ENCODE results near the gene VPS18. TPM values are rescaled to one million over a fixed set of nuclear protein-coding genes. Genes with fewer than 3 reads are reported as not detected.

The VPS18 gene
- total and polyA plus RNA-seq, 2 donors (not counting 3 experiments of a cell fraction or from before 2014, with no cell fraction given), result 29.3 to 32.8 TPM

DNA sequence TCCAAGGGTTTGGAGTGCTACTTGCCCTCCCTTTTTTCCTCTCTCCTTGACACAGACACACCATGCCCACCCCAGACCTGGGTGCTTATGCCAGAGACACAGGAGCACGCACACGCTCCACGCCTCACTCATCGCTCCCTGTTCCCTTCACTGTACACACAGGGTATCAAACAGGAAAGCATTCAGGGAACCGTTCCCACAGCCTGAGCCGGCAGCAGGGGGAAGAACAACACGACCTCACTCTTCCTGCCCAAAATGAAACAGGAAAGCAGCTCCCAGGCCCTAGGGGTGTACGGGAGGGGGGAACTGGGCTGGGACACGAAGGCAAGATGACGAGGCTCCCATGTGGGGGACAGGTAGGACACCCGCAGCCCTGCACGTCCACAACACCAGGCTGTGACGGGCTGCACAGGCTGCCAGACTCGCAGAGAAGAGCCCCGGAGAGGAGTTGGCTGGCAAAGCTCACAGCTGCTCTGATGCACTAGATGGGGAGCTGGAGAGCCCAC, 46.1 kb downstream of the VPS18 start:
- Histone ChIP-seq H3K27ac (ENCODE audit: insufficient read depth, low read depth, low read length) (peak overlapping the region; percentile 80), H3K36me3 (ENCODE audit: control insufficient read depth in 2 of 2, extremely low read depth in 1 of 2, insufficient read depth in 2 of 2, low read length in 2 of 2) (peaks cover 0 to 31% of the 10 kb centered on the region in 2 experiments), H3K9me3 (replicated peaks; ENCODE audit: control insufficient read depth, insufficient read depth, low read length) (no peaks in the 10 kb centered on the region), H3K4me3 (replicated peaks in 1 of 3; ENCODE audit: insufficient read depth in 1 of 3, low read depth in 1 of 3, low read length in 3 of 3) (peak overlapping the region in 1 of 3 experiments; percentile 0), H3K27me3 (ENCODE audit: control insufficient read depth in 2 of 2, insufficient read depth in 2 of 2, low read length in 2 of 2) (no peaks in the 10 kb centered on the region), H3K9me1 (replicated peaks; ENCODE audit: control insufficient read depth, extremely low read depth, insufficient read depth, low read length) (no peaks in the 10 kb centered on the region), H3K79me2 (ENCODE audit: control insufficient read depth, insufficient read depth, low read length) (no peaks in the 10 kb centered on the region), H3K4me1 (ENCODE audit: control insufficient read depth, extremely low read depth, insufficient read depth, low read length) (peaks cover 31% of the 10 kb centered on the region), H3K4me2 (ENCODE audit: insufficient read depth, low read length) (peak overlapping the region; percentile 53), H3K9ac (replicated peaks; ENCODE audit: extremely low read depth, insufficient read depth, low read length) (peak overlapping the region; percentile 81), H4K20me1 (replicated peaks; ENCODE audit: control insufficient read depth, extremely low read depth, insufficient read depth, low read length) (no peaks in the 10 kb centered on the region), H2AFZ (ENCODE audit: low read depth, low read length) (peak overlapping the region; percentile 22)
- TF ChIP-seq POLR2AphosphoS5 (IDR thresholded peaks at IDR 0.05; ENCODE audit: insufficient read depth, low read depth, low read length) (peak; percentile 14), FOS (IDR thresholded peaks at IDR 0.05; ENCODE audit: borderline replicate concordance, insufficient read depth, low read length) (no peak), MYC (IDR thresholded peaks at IDR 0.05; ENCODE audit: low read depth, low read length) (no peak), CTCF (IDR thresholded peaks at IDR 0.05; ENCODE audit: extremely low read depth in 1 of 2, insufficient read depth in 1 of 2, low read depth in 1 of 2, low read length in 2 of 2) (no peak), POLR2A (IDR thresholded peaks at IDR 0.05; ENCODE audit: low read depth, low read length) (no peak), JUN (IDR thresholded peaks at IDR 0.05; ENCODE audit: borderline replicate concordance, insufficient read depth, insufficient read length, low read depth) (no peak), EZH2 (IDR thresholded peaks at IDR 0.05; ENCODE audit: borderline replicate concordance, low read depth, low read length, severe bottlenecking) (no peak), GATA2 (IDR thresholded peaks at IDR 0.05; ENCODE audit: insufficient read depth, insufficient read length, low read depth, low read length) (no peak)
- BruUV-seq (replicated peaks), result no TSS peak
- POLR2A ChIA-PET, result interaction anchor here (0.6 to 4.5 kb wide), 6 partner anchors 11 to 384 kb away, joined by 4 to 51 read pairs (median 19); partner anchors contain the start of genes CHAC1 and DLL4
- DNase-seq (ENCODE audit: low read depth, low spot score) (peak; percentile 94), FAIRE-seq (peak; percentile 93)
- CTCF ChIA-PET, result interaction anchor here (1.5 to 5.1 kb wide), 8 partner anchors 11 to 80 kb away, joined by 5 to 303 read pairs (median 79); partner anchors contain the start of genes CHAC1, DLL4 and VPS18
- intact Hi-C loops (cut with micrococcal nuclease) (loop anchor here (2.0 to 10.0 kb wide), 3 partner anchors 174 to 292 kb away; partner anchors contain the start of genes CHP1, EXD1 and INO80), dilution Hi-C loops (cut with MboI; ENCODE audit: extremely low pct_ligation_motif_present, low sequenced_read_pairs) (no loop called here)

All from endothelial cell of umbilical vein (primary cell).